Fibroblast of the conjunctiva (primary cell): ENCODE data around the gene REEP6.
A peak's percentile ranks its signal among the peaks of the same experiment; 100 is the strongest.
"Not testable (repeated sequence)": the region's sequence is repeated elsewhere in the genome, so short reads cannot be mapped to it uniquely, and the experiment has no call there.

Experiments used
- DNase-seq: peaks from one replicate; pipeline ENCODE4 v3.0.0-alpha.2; 2010; ENCODE audit warnings: low read depth

Gene REEP6

DNA sequence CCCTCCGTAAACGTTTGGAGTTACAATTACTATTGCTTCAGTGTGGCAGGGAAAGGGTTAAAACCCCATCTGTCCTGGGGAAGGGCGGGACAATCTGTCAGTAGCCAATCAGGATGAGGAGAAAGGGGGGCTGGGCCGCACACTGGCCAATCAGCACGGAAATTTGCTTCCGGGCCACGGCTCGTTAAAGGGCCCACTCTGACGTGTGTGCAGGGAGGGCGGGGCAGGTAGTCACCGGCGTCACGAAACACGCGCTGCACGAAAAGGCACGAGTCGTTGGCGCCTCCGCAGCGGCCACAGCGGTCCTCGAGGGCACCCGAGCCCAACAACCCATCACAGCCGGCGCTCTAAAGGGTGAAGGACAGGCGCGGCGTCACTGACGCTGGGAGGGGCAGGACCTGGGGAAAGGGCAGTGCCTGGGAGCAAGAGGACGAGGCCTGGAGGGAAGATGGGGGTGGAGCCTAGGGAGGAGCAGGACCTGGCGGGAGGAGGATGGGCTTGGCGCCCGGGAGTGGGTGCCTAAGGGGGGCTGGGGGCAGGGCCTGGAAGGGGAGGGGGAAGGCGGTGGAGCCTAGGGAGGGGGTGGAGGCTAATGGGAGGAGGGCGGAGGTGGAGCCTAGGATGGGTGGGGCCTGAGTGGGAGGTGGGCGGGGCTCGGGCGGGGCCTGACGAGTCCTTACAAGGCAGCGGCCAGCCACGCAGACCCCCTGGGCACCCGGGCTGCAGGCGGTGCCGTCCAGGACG lies 17.0 kb downstream of the REEP6 start:
- peak; percentile 91 for DNase-seq

DNA sequence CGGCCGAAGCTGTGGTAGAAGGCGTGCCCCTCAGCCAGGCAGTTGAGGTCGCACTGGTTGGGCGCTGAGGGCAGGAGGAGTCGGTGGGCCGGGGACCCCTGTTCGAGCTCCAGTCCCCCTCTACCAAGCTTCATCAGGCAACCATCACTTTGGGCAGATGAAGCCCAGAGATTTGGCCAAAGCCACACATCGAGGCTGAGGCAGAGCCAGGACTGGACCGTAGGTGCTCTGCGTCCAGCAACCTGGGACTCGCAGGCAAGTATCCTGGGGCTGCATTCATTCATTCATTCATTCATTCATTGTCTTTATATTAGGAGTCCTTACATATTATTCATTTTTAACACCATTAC lies 17.5 kb downstream of the REEP6 start:
- DNase-seq: no peak

- DNase-seq: no peak
Observed at GRCh38 chr19:1509602-1510441, 18.8 kb downstream of the REEP6 start.

GRCh38 chr19:1510442-1510806 lies 19.4 kb downstream of the REEP6 start:
- no peak for DNase-seq

DNA sequence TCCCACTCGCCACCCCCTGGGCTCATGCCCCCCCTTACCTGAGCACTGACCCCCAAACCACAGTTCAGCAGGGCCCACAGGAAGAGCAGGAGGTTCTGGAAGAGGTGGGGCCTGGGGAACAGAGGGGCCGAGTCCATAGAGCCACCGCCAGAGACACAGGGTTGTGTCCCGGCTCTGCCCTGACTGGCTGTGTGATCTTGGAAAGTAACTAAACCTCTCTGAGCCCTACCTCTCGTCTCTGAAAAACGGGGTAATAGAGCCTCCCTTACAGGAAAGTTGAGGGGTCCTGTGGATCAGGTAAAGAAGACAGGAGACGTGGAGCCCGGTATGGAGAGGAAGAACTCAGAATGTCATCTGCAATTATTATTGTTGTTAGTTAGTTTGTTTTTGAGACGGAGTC lies 19.8 kb downstream of the REEP6 start:
- no peak for DNase-seq

DNA sequence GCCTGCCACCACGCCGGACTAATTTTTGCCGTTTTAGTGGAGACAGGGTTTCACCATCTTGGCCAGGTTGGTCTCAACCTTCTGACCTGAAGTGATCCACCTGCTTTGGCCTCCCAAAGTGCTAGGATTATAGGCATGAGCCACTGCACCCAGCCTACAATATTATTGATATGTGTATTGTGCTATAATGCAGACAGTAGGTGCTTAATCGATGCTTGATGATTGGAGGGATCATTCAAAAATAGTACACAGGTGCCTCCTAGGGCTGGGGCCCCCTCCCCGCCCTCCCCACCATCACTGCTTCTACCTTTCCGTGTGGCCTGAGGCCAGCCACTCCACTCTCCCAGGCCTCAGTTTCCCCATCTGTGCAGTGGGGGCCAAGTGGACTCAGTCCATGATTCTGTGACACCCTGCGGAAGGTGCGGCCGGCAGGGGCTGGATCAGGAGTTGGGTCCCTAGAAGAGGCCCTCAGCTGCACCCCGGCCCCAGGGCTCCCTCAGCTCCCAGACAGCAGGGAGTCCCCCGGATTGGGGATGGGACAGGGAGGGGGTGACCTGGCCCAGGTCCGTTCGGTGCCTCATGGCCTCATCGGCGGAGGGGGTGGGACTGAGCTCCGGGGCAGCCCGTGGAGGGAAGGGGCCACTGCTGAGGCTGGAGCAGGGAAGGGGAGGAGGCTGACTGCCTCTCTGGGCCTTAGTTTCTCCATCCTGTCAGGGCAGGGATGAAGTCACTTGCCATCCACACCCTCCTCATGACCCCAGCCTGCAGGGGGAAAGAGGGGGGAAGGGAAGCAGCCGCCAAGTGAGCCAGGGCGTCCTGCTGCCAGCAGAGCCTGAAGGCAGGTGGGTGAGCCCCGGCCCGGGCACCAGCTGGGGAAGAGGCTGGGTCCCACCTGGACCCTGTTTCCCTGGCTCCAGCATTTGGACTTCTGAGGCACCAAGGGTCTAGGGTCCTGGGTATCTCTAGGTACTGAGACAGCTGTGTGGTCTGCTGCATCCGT lies 20.6 kb downstream of the REEP6 start:
- DNase-seq: no peak

DNA sequence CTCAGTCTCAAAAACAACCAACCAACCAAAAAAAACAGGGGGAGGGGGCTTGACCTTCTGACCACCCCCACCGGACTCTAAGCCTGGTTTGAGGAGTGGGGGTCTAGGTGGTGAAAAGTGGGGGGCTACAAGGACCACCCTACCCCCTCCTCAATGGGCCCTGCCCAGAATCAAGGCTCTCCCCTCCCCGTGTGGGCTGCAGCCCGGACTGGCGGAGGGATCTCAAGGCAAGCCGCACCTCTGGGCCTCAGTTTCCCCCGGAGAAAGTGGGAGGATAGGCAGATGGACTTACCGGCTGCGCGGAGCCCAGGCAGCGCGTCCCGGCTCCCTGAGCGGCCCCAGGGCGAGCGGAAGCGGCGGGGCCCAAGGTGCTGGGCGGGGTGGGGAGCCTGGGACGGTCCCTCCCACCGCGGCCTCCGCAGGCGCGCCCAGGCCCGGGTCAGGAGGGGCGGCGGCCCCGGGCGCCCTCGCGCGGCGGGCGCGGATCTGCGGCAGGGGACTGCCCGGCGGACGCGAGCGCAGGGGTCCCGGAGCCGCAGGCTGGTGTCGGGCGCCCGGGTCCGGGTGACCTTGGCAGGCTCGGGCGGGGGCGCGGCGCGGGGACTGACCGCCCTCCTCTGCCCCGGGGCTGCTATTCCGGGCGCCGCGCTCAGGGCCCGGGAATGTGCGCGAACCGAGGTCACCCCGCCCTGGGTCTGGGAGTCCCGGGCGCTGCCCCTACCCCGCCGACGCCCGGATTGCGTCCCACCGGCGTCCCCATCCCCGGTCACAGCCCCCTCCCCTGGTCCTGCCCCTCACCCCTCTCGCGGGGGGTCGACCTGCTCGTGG lies 21.9 kb downstream of the REEP6 start, which contains the start of gene ADAMTSL5:
Gene ADAMTSL5, minus strand, starts transcription at position 349 of the 828 bp plus-strand sequence. CDS start 2,076 bp downstream, outside the sequence.
- DNase-seq: peak; percentile 13

DNA sequence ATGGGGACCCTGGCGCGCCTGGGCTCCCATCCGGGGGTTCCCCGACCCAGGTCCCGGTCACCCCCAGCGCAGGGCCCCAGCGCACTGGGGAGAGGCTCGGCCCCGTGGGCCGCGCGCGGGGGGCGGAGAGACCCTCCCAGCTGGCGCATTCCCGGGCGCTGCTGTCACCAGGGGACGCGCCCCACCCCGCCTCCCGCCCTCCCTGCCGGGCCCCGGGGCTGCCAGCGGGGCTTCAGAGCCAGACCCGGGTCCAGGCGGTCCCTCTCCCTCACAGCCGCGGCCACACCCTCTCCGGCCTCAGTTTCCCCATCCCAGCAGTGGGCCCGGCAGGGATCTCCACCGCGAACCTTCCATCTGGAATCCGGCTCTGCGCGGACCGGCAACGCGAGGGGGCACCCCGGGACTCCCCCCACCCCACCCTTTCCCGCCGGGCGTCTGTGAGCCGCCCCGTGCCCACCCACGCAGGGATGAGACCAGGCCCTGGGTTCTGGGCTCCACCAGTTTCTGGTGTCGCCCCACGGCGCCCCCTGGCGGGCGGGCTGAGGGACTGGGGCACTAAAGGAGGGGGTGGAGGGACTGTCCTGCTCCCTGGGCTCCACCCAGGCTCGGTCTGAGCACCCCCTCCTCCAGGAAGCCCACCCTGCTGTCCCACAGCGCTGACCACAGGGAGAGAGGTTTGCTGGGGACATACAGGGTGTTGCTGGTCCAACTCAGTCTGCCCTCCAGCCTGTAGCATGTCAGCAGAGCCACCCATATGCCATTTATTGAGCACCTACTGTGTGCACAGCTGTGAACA lies 22.7 kb downstream of the REEP6 start:
- DNase-seq: peak; percentile 17

GRCh38 chr19:1514295-1514661 lies 23.3 kb downstream of the REEP6 start:
- DNase-seq: no peak

- DNase-seq: no peak
Observed at GRCh38 chr19:1514986-1515721, 24.2 kb downstream of the REEP6 start.

GRCh38 chr19:1516395-1516753 lies 25.4 kb downstream of the REEP6 start:
- DNase-seq: no peak

- no peak for DNase-seq
Observed at GRCh38 chr19:1518471-1518870, 27.5 kb downstream of the REEP6 start.

GRCh38 chr19:1519802-1520201 lies 28.8 kb downstream of the REEP6 start:
- not testable (repeated sequence) for DNase-seq

- DNase-seq: no peak
Observed at GRCh38 chr19:1520203-1520780, 29.3 kb downstream of the REEP6 start.

- DNase-seq: no peak
Observed at GRCh38 chr19:1521636-1522035, 30.7 kb downstream of the REEP6 start.

GRCh38 chr19:1522061-1522460 lies 31.1 kb downstream of the REEP6 start:
- DNase-seq: no peak

GRCh38 chr19:1522838-1523237 lies 31.9 kb downstream of the REEP6 start:
- DNase-seq: no peak

- no peak for DNase-seq
Observed at GRCh38 chr19:1523412-1524286, 32.7 kb downstream of the REEP6 start, which contains the start of gene PLK5. PLK5 (plus strand) TSS chr19:1524077; CDS start chr19:1526997, 2,920 bp downstream.
